Neuronal stem cell (in vitro differentiated cells): ENCODE measurements around the gene NPFF.

ENCODE experiments used
- DNase-seq: peaks from one replicate; pipeline ENCODE4 v3.0.0-alpha.2; 2013; ENCODE audit warnings: low spot score
- H2AFZ ChIP-seq: one replicate; pipeline ENCODE4 v1.6.1; 2013; ENCODE audit warnings: mild to moderate bottlenecking, low read length, inconsistent platforms
- H2AK5ac ChIP-seq: 2 replicates; pipeline ENCODE4 v1.6.1; 2013; ENCODE audit warnings: low read depth, mild to moderate bottlenecking, inconsistent platforms, low read length, moderate library complexity, mixed read lengths
- H2BK120ac ChIP-seq: 2 replicates; pipeline ENCODE4 v1.6.1; 2013; ENCODE audit warnings: low read depth, mild to moderate bottlenecking, inconsistent platforms, low read length, moderate library complexity, mixed read lengths
- H2BK12ac ChIP-seq: one replicate; pipeline ENCODE4 v1.6.1; 2013; ENCODE audit warnings: low read length, inconsistent platforms
- H2BK15ac ChIP-seq: 2 replicates; pipeline ENCODE4 v1.6.1; 2013; ENCODE audit warnings: mild to moderate bottlenecking, low read length, inconsistent platforms, mixed read lengths
- H2BK5ac ChIP-seq: one replicate; pipeline ENCODE4 v1.6.1; 2013; ENCODE audit warnings: inconsistent platforms, mild to moderate bottlenecking, low read length, moderate library complexity
- H3K14ac ChIP-seq: one replicate; pipeline ENCODE4 v1.6.1; 2013; ENCODE audit warnings: low read length, inconsistent platforms
- H3K18ac ChIP-seq: 2 replicates; pipeline ENCODE4 v1.6.1; 2013; ENCODE audit warnings: low read length, inconsistent platforms
- H3K23ac ChIP-seq: 2 replicates; pipeline ENCODE4 v1.6.1; 2013; ENCODE audit warnings: low read depth, mild to moderate bottlenecking, mixed read lengths, low read length, inconsistent platforms; ENCODE audit not compliant: poor library complexity
- H3K27ac ChIP-seq: replicated peaks from 3 replicates; pipeline ENCODE4 v1.5.1; 2013; ENCODE audit warnings: low read length, inconsistent platforms
- H3K27me3 ChIP-seq, 3 experiments: 2 replicates each; pipeline ENCODE4 v1.6.1; 2013; ENCODE audit warnings: low read length in 3 of 3, mild to moderate bottlenecking in 2 of 3, inconsistent platforms in 1 of 3, low read depth in 1 of 3, mixed read lengths in 1 of 3, moderate library complexity in 1 of 3; ENCODE audit not compliant: control insufficient read depth in 3 of 3, insufficient read depth in 3 of 3
- H3K36me3 ChIP-seq, 2 donors: replicated peaks in 1 of 2; 2 replicates each; pipeline ENCODE4 v1.6.1; 2013; ENCODE audit warnings: low read length in 2 of 2; ENCODE audit not compliant: control insufficient read depth in 2 of 2, insufficient read depth in 2 of 2
- H3K4ac ChIP-seq: 2 replicates; pipeline ENCODE4 v1.6.1; 2013; ENCODE audit warnings: inconsistent platforms, mild to moderate bottlenecking, low read length, moderate library complexity
- H3K4me1 ChIP-seq, 2 donors: 1 replicate in 1 of 2; 2 replicates in 1 of 2; pipeline ENCODE4 v1.6.1; 2013; ENCODE audit warnings: low read length in 2 of 2, low read depth in 1 of 2; ENCODE audit not compliant: control insufficient read depth in 2 of 2, insufficient read depth in 1 of 2
- H3K4me2 ChIP-seq: one replicate; pipeline ENCODE4 v1.6.1; 2013; ENCODE audit warnings: mild to moderate bottlenecking, low read length, inconsistent platforms; ENCODE audit not compliant: insufficient read depth, poor library complexity, severe bottlenecking
- H3K4me3 ChIP-seq, 2 donors: 2 replicates each; pipeline ENCODE4 v1.5.1; 2013; ENCODE audit warnings: low read length in 2 of 2, mild to moderate bottlenecking in 2 of 2, inconsistent platforms in 1 of 2, moderate library complexity in 1 of 2
- H3K79me1 ChIP-seq: one replicate; pipeline ENCODE4 v1.6.1; 2013; ENCODE audit warnings: low read depth, mild to moderate bottlenecking, inconsistent platforms, low read length, moderate library complexity
- H3K9ac ChIP-seq: one replicate; pipeline ENCODE4 v1.6.1; 2013; ENCODE audit warnings: mild to moderate bottlenecking, low read depth, low read length, inconsistent platforms; ENCODE audit not compliant: poor library complexity
- H3K9me3 ChIP-seq, 2 donors: replicated peaks in 1 of 2; 2 replicates each; pipeline versions ENCODE3 to v1.6.1; 2013; ENCODE audit warnings: low read length in 2 of 2, mild to moderate bottlenecking in 2 of 2, inconsistent platforms in 1 of 2, low read depth in 1 of 2, mixed read lengths in 1 of 2, moderate library complexity in 1 of 2; ENCODE audit not compliant: control insufficient read depth in 2 of 2, insufficient read depth in 1 of 2
- H4K8ac ChIP-seq: one replicate; pipeline ENCODE4 v1.6.1; 2013; ENCODE audit warnings: low read depth, mild to moderate bottlenecking, inconsistent platforms, low read length, moderate library complexity
- H4K91ac ChIP-seq: one replicate; pipeline ENCODE4 v1.6.1; 2013; ENCODE audit warnings: low read length, low read depth, mild to moderate bottlenecking, inconsistent platforms; ENCODE audit not compliant: poor library complexity
- WGBS, 2 donors: extraction: QIAGEN DNeasy Blood & Tissue Kit; methylation state at CpG; one replicate each; pipeline ENCODE4 v1.1.7; 2013; ENCODE audit warnings: missing lambda C conversion rate in 2 of 2, mixed read lengths in 1 of 2; ENCODE audit not compliant: insufficient read length in 2 of 2, insufficient replicate concordance in 1 of 2; ENCODE audit errors: extremely low coverage in 2 of 2; 5-methylcytosine and 5-hydroxymethylcytosine counted together

NPFF gene

DNA sequence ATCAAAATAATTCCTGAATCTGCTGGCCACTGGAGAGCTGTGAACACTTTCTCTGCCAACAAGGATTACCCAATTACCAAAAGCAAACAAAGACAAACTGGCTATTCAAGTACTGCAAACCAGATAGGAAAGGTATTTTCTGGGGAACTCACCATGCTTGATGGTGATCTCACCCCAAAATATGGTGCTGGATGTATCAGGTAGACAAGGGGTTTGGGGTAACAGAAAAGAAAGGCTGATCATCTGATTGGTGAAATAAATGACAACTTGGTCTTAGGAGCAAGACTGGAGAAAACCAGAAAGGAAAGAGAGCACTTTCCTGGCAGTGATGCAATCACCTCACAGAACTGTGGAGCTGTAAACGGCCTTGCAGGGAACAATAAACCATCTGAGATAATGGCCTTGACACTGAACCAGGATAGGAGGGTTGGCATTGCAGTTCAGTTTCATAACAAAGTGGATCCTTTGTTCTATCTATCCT is 31.0 kb upstream of the NPFF start:
- Histone ChIP-seq H3K9me3 (no peaks in the 10 kb centered on the region), H3K4ac (no peak overlapping the region), H2AFZ (no peak overlapping the region), H3K27ac (no peak overlapping the region), H4K8ac (no peak overlapping the region), H2BK120ac (no peak overlapping the region), H3K27me3 (no peaks in the 10 kb centered on the region), H3K9ac (no peak overlapping the region), H3K14ac (no peak overlapping the region), H2AK5ac (no peak overlapping the region), H3K79me1 (no peaks in the 10 kb centered on the region), H3K18ac (no peak overlapping the region), H2BK15ac (no peak overlapping the region), H2BK12ac (no peak overlapping the region), H3K4me3 (no peak overlapping the region), H3K36me3 (peaks cover 18 to 84% of the 10 kb centered on the region in 2 donors), H3K23ac (no peak overlapping the region), H3K4me2 (no peak overlapping the region), H2BK5ac (no peak overlapping the region), H3K4me1 (no peaks in the 10 kb centered on the region), H4K91ac (no peak overlapping the region)
- no peak for DNase-seq
- WGBS, 2 donors: no CpG with 5 or more reads among the region's 1 CpG

- Histone ChIP-seq H2BK5ac (no peak overlapping the region), H2AK5ac (no peak overlapping the region), H3K4ac (no peak overlapping the region), H2BK12ac (no peak overlapping the region), H2BK15ac (no peak overlapping the region), H3K14ac (no peak overlapping the region), H3K27me3 (no peaks in the 10 kb centered on the region), H3K9me3 (no peaks in the 10 kb centered on the region), H3K9ac (no peak overlapping the region), H3K4me2 (no peak overlapping the region), H3K36me3 (peaks cover 26 to 87% of the 10 kb centered on the region in 2 donors), H2AFZ (no peak overlapping the region), H3K23ac (no peak overlapping the region), H4K91ac (no peak overlapping the region), H2BK120ac (no peak overlapping the region), H3K79me1 (no peaks in the 10 kb centered on the region), H4K8ac (no peak overlapping the region), H3K4me1 (no peaks in the 10 kb centered on the region), H3K4me3 (no peak overlapping the region), H3K18ac (no peak overlapping the region), H3K27ac (no peak overlapping the region)
- DNase-seq: no peak
- WGBS, 2 donors: no CpG with 5 or more reads among the region's 3 CpGs
Measured at GRCh38 chr12:53536962-53537361, 29.7 kb upstream of the NPFF start.

DNA sequence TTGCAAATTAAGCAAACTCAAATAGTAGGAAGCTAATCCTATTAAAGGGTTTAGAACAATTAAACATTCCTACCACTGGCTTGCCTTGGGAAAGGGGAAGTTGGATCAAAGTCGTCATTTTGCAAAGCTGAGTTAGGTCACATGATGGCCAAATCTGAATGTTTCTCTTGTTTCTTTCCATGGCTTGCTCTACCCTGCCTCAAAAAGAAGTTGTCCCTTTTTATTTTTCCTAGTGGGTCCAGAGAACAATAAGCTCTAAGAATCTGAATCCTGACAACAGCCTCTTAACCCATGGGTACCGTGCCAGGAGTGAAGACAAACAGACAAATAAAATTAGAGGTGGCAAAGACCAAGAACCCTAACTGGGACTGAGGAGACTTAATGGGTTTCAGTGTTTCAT is 26.2 kb upstream of the NPFF start:
- Histone ChIP-seq H3K36me3 (peaks cover 27 to 83% of the 10 kb centered on the region in 2 donors), H4K8ac (no peak overlapping the region), H3K14ac (no peak overlapping the region), H2BK5ac (no peak overlapping the region), H3K4ac (no peak overlapping the region), H3K27me3 (no peaks in the 10 kb centered on the region), H3K79me1 (no peaks in the 10 kb centered on the region), H3K4me3 (no peak overlapping the region), H3K9ac (no peak overlapping the region), H3K9me3 (no peaks in the 10 kb centered on the region), H3K27ac (no peak overlapping the region), H2BK15ac (no peak overlapping the region), H2BK12ac (no peak overlapping the region), H3K4me2 (no peak overlapping the region), H3K18ac (no peak overlapping the region), H4K91ac (no peak overlapping the region), H2BK120ac (no peak overlapping the region), H2AFZ (no peak overlapping the region), H2AK5ac (no peak overlapping the region), H3K23ac (no peak overlapping the region), H3K4me1 (no peaks in the 10 kb centered on the region)
- no CpG with 5 or more reads among the region's 2 CpGs for WGBS, 2 donors
- DNase-seq: no peak

DNA sequence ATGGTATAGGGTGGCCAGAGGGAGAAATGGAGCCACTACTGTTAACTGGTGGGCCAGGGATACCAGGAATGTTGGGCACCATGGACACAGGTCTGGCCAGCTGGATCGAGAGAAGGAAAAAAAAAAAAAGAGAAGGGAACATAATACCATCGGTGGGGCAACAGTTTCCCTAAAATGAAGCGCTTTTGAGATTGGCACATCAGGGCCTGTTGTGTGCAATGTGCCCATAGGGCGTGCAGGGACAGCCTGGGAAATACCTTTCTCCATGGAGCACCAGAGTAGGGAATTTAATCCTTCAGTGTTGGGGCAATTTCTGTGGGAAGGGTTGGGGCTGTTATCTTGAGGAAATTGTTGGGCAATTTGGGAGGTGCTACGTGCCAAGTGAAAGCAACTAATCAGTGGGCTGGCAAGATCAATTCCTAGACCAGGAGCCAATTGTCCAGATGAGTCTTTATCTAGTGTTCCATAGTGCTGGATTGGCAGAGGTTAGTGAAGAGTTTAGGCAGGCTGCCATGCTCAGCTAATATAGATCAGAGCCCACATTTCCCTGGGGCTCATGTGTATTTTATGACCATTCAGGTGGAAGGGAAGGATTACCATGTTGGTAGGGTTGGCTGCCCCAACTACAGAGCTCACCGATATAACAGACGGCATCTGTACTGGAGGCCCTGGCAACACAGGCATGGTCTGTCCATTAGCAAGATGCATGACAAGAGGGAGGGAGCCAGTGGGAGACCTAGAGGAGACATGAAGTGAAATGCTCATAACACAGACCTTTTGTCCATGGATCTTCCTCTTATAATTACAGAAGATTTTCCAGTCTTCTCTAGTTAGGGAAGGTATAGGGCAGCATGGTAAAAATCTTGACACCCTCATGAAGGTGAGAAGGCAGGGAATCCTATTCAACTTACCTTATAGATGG is 25.5 kb upstream of the NPFF start:
- DNase-seq: no peak
- Histone ChIP-seq H3K4me2 (no peak overlapping the region), H2BK120ac (no peak overlapping the region), H3K23ac (no peak overlapping the region), H3K9ac (no peak overlapping the region), H3K79me1 (no peaks in the 10 kb centered on the region), H2BK15ac (no peak overlapping the region), H3K4me3 (no peak overlapping the region), H3K4ac (no peak overlapping the region), H2AK5ac (no peak overlapping the region), H4K91ac (no peak overlapping the region), H3K14ac (no peak overlapping the region), H3K9me3 (no peaks in the 10 kb centered on the region), H2BK5ac (no peak overlapping the region), H3K27ac (no peak overlapping the region), H3K4me1 (no peaks in the 10 kb centered on the region), H4K8ac (no peak overlapping the region), H3K27me3 (no peaks in the 10 kb centered on the region), H2AFZ (no peak overlapping the region), H3K36me3 (peaks cover 27 to 77% of the 10 kb centered on the region in 2 donors), H2BK12ac (no peak overlapping the region), H3K18ac (no peak overlapping the region)
- WGBS, 2 donors: no CpG with 5 or more reads among the region's 7 CpGs
